ENCODE data around the gene LEF1.

Gene LEF1

DNA sequence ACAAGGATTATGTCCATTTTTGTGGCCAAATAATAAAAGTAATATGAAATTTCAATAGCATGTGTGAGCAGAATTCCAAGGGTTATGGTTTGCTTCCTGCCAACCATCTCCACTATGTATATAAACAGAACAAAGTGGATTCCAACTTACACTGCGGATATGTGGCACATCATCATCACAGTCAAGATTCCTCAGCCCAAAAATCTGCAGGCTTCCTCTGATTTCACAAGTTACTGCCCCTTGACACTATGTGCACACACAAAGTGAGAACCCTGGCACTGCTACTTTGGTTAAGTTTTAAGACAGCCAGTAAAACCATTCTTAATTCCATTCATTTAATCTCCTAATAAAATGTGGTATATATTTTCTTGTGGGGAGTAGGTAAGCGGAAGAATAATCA, 76.4 kb downstream of the LEF1 start:
- no peak for TF ChIP-seq SIN3A (IDR thresholded peaks at IDR 0.05; ENCODE audit: borderline replicate concordance, insufficient read depth, low read length)
- no peak for TF ChIP-seq REST (IDR thresholded peaks at IDR 0.05; ENCODE audit: insufficient read depth in 1 of 2, low read depth in 2 of 2, low read length in 2 of 2)
- TF ChIP-seq POLR2AphosphoS5 (IDR thresholded peaks at IDR 0.05; ENCODE audit: low read depth, low read length) = no peak
- TF ChIP-seq FOXP2 (optimal IDR thresholded peaks at IDR 0.05; ENCODE audit: borderline replicate concordance, extremely low read depth, extremely low read length, insufficient read depth) = no peak
- TF ChIP-seq TAF1 (IDR thresholded peaks at IDR 0.05; ENCODE audit: borderline replicate concordance, insufficient read depth, low read length) = no peak

DNA sequence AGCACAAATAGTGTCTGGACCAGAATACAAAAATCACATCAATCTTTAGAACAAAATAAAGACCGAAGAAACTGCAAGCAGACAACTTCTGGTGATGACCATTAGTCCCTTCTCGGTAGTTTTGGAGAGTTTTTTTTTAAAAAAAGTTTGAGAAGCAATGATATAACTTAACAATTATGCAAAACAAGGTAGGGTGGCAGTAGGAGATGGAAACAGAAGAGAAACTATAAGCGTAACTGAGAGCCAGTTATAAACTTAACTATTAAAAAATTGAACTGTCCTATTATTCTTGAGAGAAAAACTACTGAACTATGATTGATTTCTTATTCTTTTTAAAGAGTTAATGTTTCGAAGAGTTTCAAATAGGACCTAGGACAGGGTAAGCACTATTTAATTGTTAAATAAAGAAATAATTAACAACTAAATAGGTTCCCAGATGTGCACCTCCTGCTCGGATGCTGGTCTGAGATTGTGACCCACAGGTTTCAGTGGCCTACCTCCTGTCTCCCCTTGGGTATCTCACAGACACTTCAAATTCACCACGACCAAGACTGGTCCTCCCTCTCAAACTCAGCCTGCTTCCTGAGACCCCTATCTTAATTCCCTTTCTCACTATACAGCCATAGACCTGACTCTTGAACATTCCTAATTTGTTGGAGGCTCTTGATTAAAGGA, 81.3 kb downstream of the LEF1 start:
- no peak for TF ChIP-seq SIN3A (IDR thresholded peaks at IDR 0.05; ENCODE audit: borderline replicate concordance, insufficient read depth, low read length)
- TF ChIP-seq REST (IDR thresholded peaks at IDR 0.05; ENCODE audit: insufficient read depth in 1 of 2, low read depth in 2 of 2, low read length in 2 of 2) = no peak
- TF ChIP-seq TAF1 (IDR thresholded peaks at IDR 0.05; ENCODE audit: borderline replicate concordance, insufficient read depth, low read length) = no peak
- TF ChIP-seq POLR2AphosphoS5 (IDR thresholded peaks at IDR 0.05; ENCODE audit: low read depth, low read length) = no peak
- TF ChIP-seq FOXP2 (optimal IDR thresholded peaks at IDR 0.05; ENCODE audit: borderline replicate concordance, extremely low read depth, extremely low read length, insufficient read depth) = no peak

DNA sequence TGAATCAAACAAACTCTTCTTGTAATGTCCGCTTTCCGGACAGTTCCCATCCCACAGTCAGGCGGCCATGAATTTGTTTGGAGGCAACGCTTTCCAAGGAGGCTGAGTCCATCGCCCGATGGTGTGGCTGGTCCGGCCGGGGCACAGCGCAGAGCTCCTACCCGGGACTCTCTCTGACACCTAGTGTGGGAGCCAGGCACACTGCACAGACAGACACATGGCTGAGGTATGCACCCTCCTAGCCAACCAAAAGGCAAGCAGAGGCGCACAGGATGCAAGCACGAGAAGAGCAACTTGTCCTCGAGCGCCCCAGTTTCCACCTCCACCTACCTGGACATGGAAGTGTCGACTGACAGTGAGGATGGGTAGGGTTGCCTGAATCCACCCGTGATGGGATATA, 87.5 kb downstream of the LEF1 start:
- TF ChIP-seq POLR2AphosphoS5 (IDR thresholded peaks at IDR 0.05; ENCODE audit: low read depth, low read length) (no peak), FOXP2 (optimal IDR thresholded peaks at IDR 0.05; ENCODE audit: borderline replicate concordance, extremely low read depth, extremely low read length, insufficient read depth) (no peak), TAF1 (IDR thresholded peaks at IDR 0.05; ENCODE audit: borderline replicate concordance, insufficient read depth, low read length) (no peak), SIN3A (IDR thresholded peaks at IDR 0.05; ENCODE audit: borderline replicate concordance, insufficient read depth, low read length) (no peak), REST (IDR thresholded peaks at IDR 0.05; ENCODE audit: insufficient read depth in 1 of 2, low read depth in 2 of 2, low read length in 2 of 2) (no peak)

GRCh38 chr4:108080747-108081146, 88.0 kb downstream of the LEF1 start:
- no peak for TF ChIP-seq FOXP2 (optimal IDR thresholded peaks at IDR 0.05; ENCODE audit: borderline replicate concordance, extremely low read depth, extremely low read length, insufficient read depth)
- TF ChIP-seq TAF1 (IDR thresholded peaks at IDR 0.05; ENCODE audit: borderline replicate concordance, insufficient read depth, low read length) = no peak
- TF ChIP-seq POLR2AphosphoS5 (IDR thresholded peaks at IDR 0.05; ENCODE audit: low read depth, low read length) = no peak
- no peak for TF ChIP-seq SIN3A (IDR thresholded peaks at IDR 0.05; ENCODE audit: borderline replicate concordance, insufficient read depth, low read length)
- TF ChIP-seq REST (IDR thresholded peaks at IDR 0.05; ENCODE audit: insufficient read depth in 1 of 2, low read depth in 2 of 2, low read length in 2 of 2) = no peak

Data from PFSK-1 (cell line).